NT2/D1 (cell line): ENCODE results near the gene EFHD1.

ENCODE experiments used
- SUZ12 ChIP-seq: IDR thresholded peaks from 2 replicates; pipeline ENCODE4 v1.6.1; 2011; ENCODE audit not compliant: insufficient read length, insufficient read depth; ENCODE audit errors: extremely low read depth
- YY1 ChIP-seq: IDR thresholded peaks from 2 replicates; pipeline ENCODE4 v1.6.1; 2011; ENCODE audit not compliant: insufficient read length, insufficient read depth
- ZNF274 ChIP-seq: IDR thresholded peaks from 2 replicates; pipeline ENCODE4 v1.6.1; 2011; ENCODE audit warnings: mild to moderate bottlenecking, low read depth, low read length

DNA sequence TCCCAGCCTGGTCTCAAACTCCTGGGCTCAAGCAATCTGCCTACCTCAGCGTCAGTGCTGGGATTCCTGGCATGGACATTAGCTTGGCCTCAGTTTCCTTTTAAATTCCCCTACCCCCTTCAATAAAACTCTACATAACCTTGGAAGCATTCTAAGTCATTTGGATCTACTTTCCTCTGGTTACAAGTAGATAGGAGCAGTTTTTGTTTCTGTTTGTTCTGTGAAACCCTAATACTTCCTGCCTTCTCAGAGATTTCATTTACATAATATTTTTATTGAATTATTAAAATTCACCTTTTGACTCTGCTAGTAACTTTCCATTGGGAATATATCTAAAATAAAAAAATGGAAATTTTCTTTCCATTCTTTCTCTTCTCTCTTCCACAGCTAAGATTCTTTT is 89.6 kb downstream of the EFHD1 start:
- no peak for TF ChIP-seq SUZ12
- TF ChIP-seq ZNF274, result no peak
- no peak for TF ChIP-seq YY1
